MCF 10A (cell line): ENCODE results near the gene HPCAL1. TPM values are rescaled to one million over a fixed set of nuclear protein-coding genes. Genes with fewer than 3 reads are reported as not detected.

ENCODE experiments used
- BruUV-seq: library from RNA; stranded (reverse); fragments of 400-500 nt; replicated peaks from 2 replicates; lab custom pipeline; 2021; lab: Mats Ljungman, UMichigan
- CTCF ChIA-PET: fragments of 300-600 bp; sonication (Branson Sonifier 250); formaldehyde crosslinking; extraction: SDS; loops from one replicate; lab custom pipeline; 2021; ENCODE audit warnings: antibody characterized with exemption, inconsistent platforms; lab: Yijun Ruan, JAX
- POLR2A ChIA-PET: fragments of 300-600, 350-650 bp; sonication (Branson Sonifier 250); formaldehyde crosslinking; extraction: SDS; loops from one replicate; lab custom pipeline; 2020; ENCODE audit warnings: antibody characterized with exemption, inconsistent platforms; lab: Yijun Ruan, JAX
- DNase-seq: peaks from one replicate; pipeline ENCODE4 v3.0.0-alpha.2; 2018; ENCODE audit not compliant: unreplicated experiment
- H3K27ac Mint-ChIP-seq: one replicate; pipeline ENCODE4 v1.8.0; 2022; ENCODE audit warnings: mild to moderate bottlenecking, low read depth, mixed read lengths; ENCODE audit not compliant: unreplicated experiment
- H3K27me3 Mint-ChIP-seq: one replicate; pipeline ENCODE4 v1.8.0; 2022; ENCODE audit warnings: mixed read lengths; ENCODE audit not compliant: insufficient read depth, unreplicated experiment
- H3K36me3 Mint-ChIP-seq: one replicate; pipeline ENCODE4 v1.8.0; 2022; ENCODE audit warnings: mild to moderate bottlenecking, moderate library complexity, mixed read lengths; ENCODE audit not compliant: insufficient read depth, unreplicated experiment
- H3K4me1 Mint-ChIP-seq: one replicate; pipeline ENCODE4 v1.8.0; 2022; ENCODE audit warnings: mixed read lengths; ENCODE audit not compliant: insufficient read depth, unreplicated experiment
- H3K4me3 Mint-ChIP-seq: one replicate; pipeline ENCODE4 v1.8.0; 2022; ENCODE audit warnings: mild to moderate bottlenecking, moderate library complexity, mixed read lengths; ENCODE audit not compliant: unreplicated experiment
- H3K9me3 Mint-ChIP-seq: one replicate; pipeline ENCODE4 v1.8.0; 2022; ENCODE audit warnings: mixed read lengths; ENCODE audit not compliant: unreplicated experiment
- intact Hi-C: fragments of 100-400 bp; cut with micrococcal nuclease; formaldehyde crosslinking; loops from 2 replicates; pipeline ENCODE4 v1.14.1; 2022
- total RNA-seq: library from RNA; stranded (reverse); gene quantifications from 2 replicates; pipeline ENCODE4 v1.2.3, GENCODE V29; 2022
- TF ChIP-seq, protein P1 (sequence below): fragments of 200-600 bp; IDR thresholded peaks from one replicate; pipeline ENCODE4 v1.8.0; 2022; ENCODE audit warnings: antibody characterized with exemption, mild to moderate bottlenecking; ENCODE audit not compliant: unreplicated experiment

The HPCAL1 gene
- total RNA-seq, 1 experiment from 2014 or later = 144 TPM

- DNase-seq = no peak
- peaks cover 10% of the 10 kb centered on the region for H3K4me1 Mint-ChIP-seq
- H3K4me3 Mint-ChIP-seq = no peak overlapping the region
- no TSS peak for BruUV-seq
- intact Hi-C loops = no loop called here
- H3K27me3 Mint-ChIP-seq = no peaks in the 10 kb centered on the region
- ChIA-PET CTCF (no interaction called here), POLR2A (no interaction called here)
- H3K27ac Mint-ChIP-seq = no peak overlapping the region
- peaks cover 6% of the 10 kb centered on the region for H3K36me3 Mint-ChIP-seq
- TF ChIP-seq, protein P1, sequence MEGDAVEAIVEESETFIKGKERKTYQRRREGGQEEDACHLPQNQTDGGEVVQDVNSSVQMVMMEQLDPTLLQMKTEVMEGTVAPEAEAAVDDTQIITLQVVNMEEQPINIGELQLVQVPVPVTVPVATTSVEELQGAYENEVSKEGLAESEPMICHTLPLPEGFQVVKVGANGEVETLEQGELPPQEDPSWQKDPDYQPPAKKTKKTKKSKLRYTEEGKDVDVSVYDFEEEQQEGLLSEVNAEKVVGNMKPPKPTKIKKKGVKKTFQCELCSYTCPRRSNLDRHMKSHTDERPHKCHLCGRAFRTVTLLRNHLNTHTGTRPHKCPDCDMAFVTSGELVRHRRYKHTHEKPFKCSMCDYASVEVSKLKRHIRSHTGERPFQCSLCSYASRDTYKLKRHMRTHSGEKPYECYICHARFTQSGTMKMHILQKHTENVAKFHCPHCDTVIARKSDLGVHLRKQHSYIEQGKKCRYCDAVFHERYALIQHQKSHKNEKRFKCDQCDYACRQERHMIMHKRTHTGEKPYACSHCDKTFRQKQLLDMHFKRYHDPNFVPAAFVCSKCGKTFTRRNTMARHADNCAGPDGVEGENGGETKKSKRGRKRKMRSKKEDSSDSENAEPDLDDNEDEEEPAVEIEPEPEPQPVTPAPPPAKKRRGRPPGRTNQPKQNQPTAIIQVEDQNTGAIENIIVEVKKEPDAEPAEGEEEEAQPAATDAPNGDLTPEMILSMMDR = no peak
- no peaks in the 10 kb centered on the region for H3K9me3 Mint-ChIP-seq
Observed at GRCh38 chr2:10316336-10316735, 13.6 kb downstream of the HPCAL1 start.

- Mint-ChIP-seq H3K36me3 (peaks cover 6% of the 10 kb centered on the region), H3K4me1 (peaks cover 10% of the 10 kb centered on the region), H3K27ac (no peak overlapping the region), H3K9me3 (no peaks in the 10 kb centered on the region), H3K4me3 (no peak overlapping the region), H3K27me3 (no peaks in the 10 kb centered on the region)
- POLR2A ChIA-PET = no interaction called here
- TF ChIP-seq, protein P1 = no peak
- intact Hi-C loops = no loop called here
- no TSS peak for BruUV-seq
- CTCF ChIA-PET = no interaction called here
- DNase-seq = no peak
Observed at GRCh38 chr2:10316860-10317259, 14.2 kb downstream of the HPCAL1 start.

- intact Hi-C loops = no loop called here
- Mint-ChIP-seq H3K4me1 (peaks cover 10% of the 10 kb centered on the region), H3K4me3 (no peak overlapping the region), H3K27ac (no peak overlapping the region), H3K36me3 (peaks cover 6% of the 10 kb centered on the region), H3K27me3 (no peaks in the 10 kb centered on the region), H3K9me3 (no peaks in the 10 kb centered on the region)
- ChIA-PET CTCF (no interaction called here), POLR2A (interaction anchor here (0.6 kb wide), 1 partner anchor 1480 kb away, joined by 3 read pairs; the partner anchor contains the start of gene KIDINS220)
- no peak for DNase-seq
- no TSS peak for BruUV-seq
- TF ChIP-seq, protein P1 = no peak
Observed at GRCh38 chr2:10317646-10318045, 14.9 kb downstream of the HPCAL1 start.

GRCh38 chr2:10318345-10318744, 15.6 kb downstream of the HPCAL1 start:
- intact Hi-C loops = no loop called here
- Mint-ChIP-seq H3K36me3 (peaks cover 11% of the 10 kb centered on the region), H3K27ac (no peak overlapping the region), H3K27me3 (no peaks in the 10 kb centered on the region), H3K4me3 (no peak overlapping the region), H3K4me1 (peaks cover 10% of the 10 kb centered on the region), H3K9me3 (no peaks in the 10 kb centered on the region)
- BruUV-seq = no TSS peak
- TF ChIP-seq, protein P1 = no peak
- ChIA-PET CTCF (interaction anchor here (1.2 kb wide), 1 partner anchor 9 kb away, joined by 3 read pairs; no protein-coding TSS in a partner anchor), POLR2A (no interaction called here)
- DNase-seq = no peak
